Fibroblast of lung (primary cell): ENCODE results near the gene OCA2. TPM values are rescaled to one million over a fixed set of nuclear protein-coding genes. Genes with fewer than 3 reads are reported as not detected.

Experiments
- DNase-seq, 2 donors: peaks; one replicate each; pipeline versions ENCODE4 v3.0.0 to v3.0.0-alpha.2; 2010; ENCODE audit warnings: low read depth in 2 of 2
- H2AFZ ChIP-seq: 2 replicates; pipeline ENCODE4 v1.5.1; 2012; ENCODE audit warnings: low read length, control low read depth, inconsistent platforms
- H3K27ac ChIP-seq: 2 replicates; pipeline ENCODE4 v1.5.1; 2011; ENCODE audit warnings: low read length, control low read depth; ENCODE audit not compliant: insufficient read depth
- H3K27me3 ChIP-seq: 2 replicates; pipeline ENCODE4 v1.5.1; 2011; ENCODE audit warnings: mild to moderate bottlenecking, low read length; ENCODE audit not compliant: control insufficient read depth, insufficient read depth
- H3K36me3 ChIP-seq: 2 replicates; pipeline ENCODE4 v1.5.1; 2011; ENCODE audit warnings: low read length; ENCODE audit not compliant: control insufficient read depth, insufficient read depth
- H3K4me1 ChIP-seq: 2 replicates; pipeline ENCODE4 v1.5.1; 2011; ENCODE audit warnings: low read length; ENCODE audit not compliant: control insufficient read depth, insufficient read depth; ENCODE audit errors: extremely low read depth
- H3K4me2 ChIP-seq: 2 replicates; pipeline ENCODE4 v1.5.1; 2011; ENCODE audit warnings: low read length, control low read depth; ENCODE audit not compliant: insufficient read depth; ENCODE audit errors: extremely low read depth
- H3K4me3 ChIP-seq, 4 experiments: fragments of 200-600 bp in 1 of 4; sonication (generic) in 1 of 4; replicated peaks in 1 of 4; 2 replicates each; pipeline ENCODE4 v1.5.1; 2011 to 2016; ENCODE audit warnings: low read length in 4 of 4, low read depth in 3 of 4, mild to moderate bottlenecking in 3 of 4, control low read depth in 2 of 4, inconsistent platforms in 1 of 4, mixed read lengths in 1 of 4; ENCODE audit not compliant: insufficient read depth in 1 of 4; ENCODE audit errors: control extremely low read depth in 1 of 4
- H3K79me2 ChIP-seq: 2 replicates; pipeline ENCODE4 v1.5.1; 2012; ENCODE audit warnings: mild to moderate bottlenecking, low read length, inconsistent platforms; ENCODE audit not compliant: control insufficient read depth, insufficient read depth
- H3K9ac ChIP-seq: 2 replicates; pipeline ENCODE4 v1.5.1; 2011; ENCODE audit warnings: mild to moderate bottlenecking, low read length, control low read depth; ENCODE audit not compliant: insufficient read depth
- H3K9me3 ChIP-seq: 2 replicates; pipeline ENCODE4 v1.5.1; 2012; ENCODE audit warnings: low read depth, low read length; ENCODE audit not compliant: control insufficient read depth, insufficient read depth
- H4K20me1 ChIP-seq: 2 replicates; pipeline ENCODE4 v1.5.1; 2011; ENCODE audit warnings: low read length; ENCODE audit not compliant: control insufficient read depth, insufficient read depth; ENCODE audit errors: extremely low read depth
- EZH2 ChIP-seq: IDR thresholded peaks from 2 replicates; pipeline ENCODE4 v1.5.1; 2012; ENCODE audit warnings: low read length, control low read depth, mild to moderate bottlenecking; ENCODE audit errors: missing control alignments
- polyA plus RNA-seq, 2 donors: library from polyadenylated mRNA; depleted of rRNA in 1 of 2; stranded (reverse) in 1 of 2; unstranded in 1 of 2; fragments of >200 nt; gene quantifications; 2 replicates each; pipeline ENCODE4 v1.2.1, GENCODE V29; 2011 to 2012; ENCODE audit warnings: missing spikeins in 1 of 2
- total RNA-seq: library from RNA; depleted of rRNA; stranded (reverse); fragments of >200 nt; gene quantifications from 2 replicates; pipeline ENCODE4 v1.2.1, GENCODE V29; 2014
- TF ChIP-seq, protein P1 (sequence below), 2 donors: IDR thresholded peaks in 1 of 2; conservative IDR thresholded peaks in 1 of 2; 1 replicate in 1 of 2; 2 replicates in 1 of 2; pipeline ENCODE4 v1.5.1; 2011 to 2012; ENCODE audit warnings: low read length in 2 of 2, control low read depth in 1 of 2, inconsistent platforms in 1 of 2, low read depth in 1 of 2, mild to moderate bottlenecking in 1 of 2

The OCA2 gene
- total and polyA plus RNA-seq, 2 donors (not counting 1 experiment from before 2014, with no cell fraction given), result not detected

DNA sequence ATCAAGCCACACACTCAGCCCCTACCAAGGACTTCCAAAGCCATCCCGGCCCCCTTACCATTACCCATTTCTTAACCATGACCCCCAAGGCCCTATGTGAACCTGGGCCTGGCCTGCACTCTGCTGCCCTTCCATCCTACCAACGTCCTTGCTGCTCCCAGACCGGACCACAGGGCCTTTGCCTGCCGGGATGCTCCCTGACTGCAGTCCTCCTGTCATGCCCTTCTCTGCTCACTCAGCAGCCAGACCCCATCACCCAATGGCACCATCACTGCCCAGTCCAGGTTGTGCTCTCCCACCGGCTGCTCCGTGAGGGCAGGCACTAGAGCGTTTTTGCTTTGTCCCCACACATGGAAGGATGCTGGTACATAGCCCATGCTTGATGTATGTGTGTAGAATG, 73.7 kb downstream of the OCA2 start:
- Histone ChIP-seq H3K79me2 (no peaks in the 10 kb centered on the region), H2AFZ (no peak overlapping the region), H3K4me2 (no peak overlapping the region), H3K9ac (no peak overlapping the region), H3K27me3 (no peaks in the 10 kb centered on the region), H3K4me1 (no peaks in the 10 kb centered on the region), H3K4me3 (no peak overlapping the region), H3K36me3 (no peaks in the 10 kb centered on the region), H3K9me3 (no peaks in the 10 kb centered on the region), H4K20me1 (no peaks in the 10 kb centered on the region), H3K27ac (no peak overlapping the region)
- TF ChIP-seq, protein P1, sequence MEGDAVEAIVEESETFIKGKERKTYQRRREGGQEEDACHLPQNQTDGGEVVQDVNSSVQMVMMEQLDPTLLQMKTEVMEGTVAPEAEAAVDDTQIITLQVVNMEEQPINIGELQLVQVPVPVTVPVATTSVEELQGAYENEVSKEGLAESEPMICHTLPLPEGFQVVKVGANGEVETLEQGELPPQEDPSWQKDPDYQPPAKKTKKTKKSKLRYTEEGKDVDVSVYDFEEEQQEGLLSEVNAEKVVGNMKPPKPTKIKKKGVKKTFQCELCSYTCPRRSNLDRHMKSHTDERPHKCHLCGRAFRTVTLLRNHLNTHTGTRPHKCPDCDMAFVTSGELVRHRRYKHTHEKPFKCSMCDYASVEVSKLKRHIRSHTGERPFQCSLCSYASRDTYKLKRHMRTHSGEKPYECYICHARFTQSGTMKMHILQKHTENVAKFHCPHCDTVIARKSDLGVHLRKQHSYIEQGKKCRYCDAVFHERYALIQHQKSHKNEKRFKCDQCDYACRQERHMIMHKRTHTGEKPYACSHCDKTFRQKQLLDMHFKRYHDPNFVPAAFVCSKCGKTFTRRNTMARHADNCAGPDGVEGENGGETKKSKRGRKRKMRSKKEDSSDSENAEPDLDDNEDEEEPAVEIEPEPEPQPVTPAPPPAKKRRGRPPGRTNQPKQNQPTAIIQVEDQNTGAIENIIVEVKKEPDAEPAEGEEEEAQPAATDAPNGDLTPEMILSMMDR (conservative IDR thresholded peaks at IDR 0.05 in 1 of 2, IDR thresholded peaks at IDR 0.05 in 1 of 2; ENCODE audit: low read depth in 1 of 2, low read length in 2 of 2), result no peak
- no peak for TF ChIP-seq EZH2
- no peak for DNase-seq

DNA sequence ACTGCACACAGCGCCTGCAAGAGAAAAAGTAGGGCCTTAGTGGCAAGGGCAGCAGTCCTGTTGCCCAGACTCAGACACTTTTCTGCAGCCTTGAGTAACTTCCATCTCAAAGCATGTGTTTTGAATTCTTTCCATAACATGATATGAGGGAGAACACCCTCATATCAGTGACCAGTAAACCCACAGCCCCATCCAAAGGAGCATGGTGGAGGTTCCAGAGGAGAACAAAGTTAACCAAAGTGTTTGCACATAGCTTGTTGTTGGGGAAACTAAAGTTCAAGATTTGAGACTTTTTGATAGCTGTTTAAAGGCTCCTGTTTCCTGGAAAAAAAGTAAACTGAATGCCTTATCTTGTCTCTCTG, 74.2 kb downstream of the OCA2 start:
- H2AFZ ChIP-seq, result no peak overlapping the region
- no peaks in the 10 kb centered on the region for H3K4me1 ChIP-seq
- TF ChIP-seq, protein P1 (conservative IDR thresholded peaks at IDR 0.05 in 1 of 2, IDR thresholded peaks at IDR 0.05 in 1 of 2; ENCODE audit: low read depth in 1 of 2, low read length in 2 of 2), result no peak
- no peak for TF ChIP-seq EZH2

DNA sequence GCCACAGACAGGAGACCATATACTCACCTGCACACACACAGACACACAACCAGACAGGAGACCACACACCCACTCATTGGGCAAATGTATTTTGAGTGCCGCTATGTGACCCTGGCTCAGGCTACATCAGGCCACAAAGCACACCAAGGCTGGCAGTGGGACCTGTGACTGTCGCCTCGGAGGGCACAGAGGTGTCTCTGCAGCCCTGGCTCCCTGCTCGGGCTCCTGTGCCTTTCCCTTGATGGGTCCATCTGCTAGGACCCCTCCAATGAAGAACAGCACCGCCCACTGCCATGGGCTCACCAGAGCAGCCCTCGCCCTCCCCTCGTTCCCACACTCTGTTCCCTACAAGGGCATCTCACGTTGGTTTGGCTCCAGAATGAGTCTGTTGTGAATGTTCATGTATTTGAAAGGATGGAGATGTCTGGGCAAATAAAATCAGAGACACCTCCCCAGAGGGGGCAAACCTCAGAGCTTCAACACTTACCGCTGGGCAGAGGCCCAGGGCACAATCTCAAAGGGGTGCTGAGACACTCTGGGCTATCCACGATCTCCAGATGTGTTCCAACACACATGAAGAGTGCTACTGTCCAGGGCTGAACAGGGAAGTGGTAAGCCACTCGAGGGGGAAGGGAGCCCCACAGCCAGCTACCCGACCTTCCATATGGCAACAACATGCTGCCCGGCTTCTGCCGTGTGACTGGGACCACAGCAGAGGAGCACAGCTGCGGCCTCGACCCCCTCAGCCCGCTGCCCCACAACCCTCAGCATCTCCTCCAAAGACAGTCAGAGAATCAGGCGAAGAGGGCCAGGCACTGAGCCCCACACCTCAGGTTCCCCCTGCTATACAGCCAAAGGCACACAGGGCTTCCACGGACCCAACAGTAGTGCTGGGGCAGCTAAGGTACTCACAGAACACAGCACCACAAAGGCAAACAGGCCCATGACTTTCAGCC, 74.9 kb downstream of the OCA2 start:
- no peak overlapping the region for H2AFZ ChIP-seq
- DNase-seq, result no peak
- no peak overlapping the region for H3K4me3 ChIP-seq
- no peak overlapping the region for H3K4me2 ChIP-seq
- H3K36me3 ChIP-seq, result no peaks in the 10 kb centered on the region
- no peaks in the 10 kb centered on the region for H3K27me3 ChIP-seq
- H3K9ac ChIP-seq, result no peak overlapping the region
- H3K9me3 ChIP-seq, result no peaks in the 10 kb centered on the region
- TF ChIP-seq EZH2, result no peak
- TF ChIP-seq, protein P1 (conservative IDR thresholded peaks at IDR 0.05 in 1 of 2, IDR thresholded peaks at IDR 0.05 in 1 of 2; ENCODE audit: low read depth in 1 of 2, low read length in 2 of 2), result no peak
- no peaks in the 10 kb centered on the region for H4K20me1 ChIP-seq
- no peaks in the 10 kb centered on the region for H3K79me2 ChIP-seq
- H3K27ac ChIP-seq, result no peak overlapping the region
- no peaks in the 10 kb centered on the region for H3K4me1 ChIP-seq

More for the DNA sequence above, 74.2 kb downstream of the OCA2 start:
- DNase-seq, result no peak
- Histone ChIP-seq H3K27me3 (no peaks in the 10 kb centered on the region), H3K36me3 (no peaks in the 10 kb centered on the region), H3K9me3 (no peaks in the 10 kb centered on the region), H3K79me2 (no peaks in the 10 kb centered on the region), H3K4me2 (no peak overlapping the region), H3K27ac (no peak overlapping the region), H4K20me1 (no peaks in the 10 kb centered on the region), H3K9ac (no peak overlapping the region), H3K4me3 (no peak overlapping the region)
